GM12891 (cell line): ENCODE results near the gene CBX2.

Experiments used
- PAX5 ChIP-seq: IDR thresholded peaks from 2 replicates; pipeline ENCODE4 v1.6.1; 2011; ENCODE audit warnings: low read length, moderate library complexity, mild to moderate bottlenecking; ENCODE audit not compliant: insufficient read depth, severe bottlenecking
- POLR2A ChIP-seq: IDR thresholded peaks from 2 replicates; pipeline ENCODE4 v1.6.1; 2011; ENCODE audit warnings: low read depth, low read length, control low read depth
- POLR2AphosphoS5 ChIP-seq: IDR thresholded peaks from 2 replicates; pipeline ENCODE4 v1.6.1; 2011; ENCODE audit warnings: low read depth, low read length, control low read depth
- TAF1 ChIP-seq: IDR thresholded peaks from 2 replicates; pipeline ENCODE4 v1.6.1; 2011; ENCODE audit warnings: low read depth, low read length, control low read depth

GRCh38 chr17:79793924-79794304, 16.0 kb downstream of the CBX2 start:
- TF ChIP-seq POLR2A (no peak), TAF1 (no peak), POLR2AphosphoS5 (no peak), PAX5 (no peak)
